Thymus (tissue), 11 donors: Measurements from ENCODE around the gene PDGFB. TPM values are rescaled to one million over a fixed set of nuclear protein-coding genes. Genes with fewer than 3 reads are reported as not detected.

Experiments
- DNase-seq, 9 donors: peaks; one replicate each; pipeline ENCODE4 v3.0.0-alpha.2; 2013; ENCODE audit warnings: low spot score in 9 of 9, low read depth in 6 of 9, missing footprints in 1 of 9
- H3K27ac ChIP-seq, 2 donors: one replicate each; pipeline ENCODE4 v1.5.1; 2013; ENCODE audit warnings: control low read depth in 1 of 2, low read depth in 1 of 2, low read length in 1 of 2, mild to moderate bottlenecking in 1 of 2, moderate library complexity in 1 of 2
- H3K27me3 ChIP-seq, 2 donors: one replicate each; pipeline ENCODE4 v1.5.1; 2013; ENCODE audit warnings: low read length in 1 of 2; ENCODE audit not compliant: control insufficient read depth in 2 of 2, insufficient read depth in 1 of 2
- H3K36me3 ChIP-seq, 2 donors: one replicate each; pipeline ENCODE4 v1.5.1; 2013; ENCODE audit warnings: low read length in 1 of 2, mild to moderate bottlenecking in 1 of 2, moderate library complexity in 1 of 2; ENCODE audit not compliant: control insufficient read depth in 2 of 2, insufficient read depth in 2 of 2
- H3K4me1 ChIP-seq, 2 donors: one replicate each; pipeline ENCODE4 v1.5.1; 2013; ENCODE audit warnings: low read length in 2 of 2; ENCODE audit not compliant: control insufficient read depth in 2 of 2, insufficient read depth in 2 of 2
- H3K4me3 ChIP-seq, 2 donors: one replicate each; pipeline ENCODE4 v1.5.1; 2013; ENCODE audit warnings: low read length in 2 of 2, control low read depth in 1 of 2, mild to moderate bottlenecking in 1 of 2
- H3K9me3 ChIP-seq, 2 donors: one replicate each; pipeline ENCODE4 v1.5.1; 2013; ENCODE audit warnings: low read length in 1 of 2, mild to moderate bottlenecking in 1 of 2; ENCODE audit not compliant: control insufficient read depth in 2 of 2, insufficient read depth in 1 of 2
- WGBS: extraction: QIAGEN DNeasy Blood & Tissue Kit; methylation state at CpG from one replicate; pipeline ENCODE4 v1.1.7; 2013; 5-methylcytosine and 5-hydroxymethylcytosine counted together
- polyA plus RNA-seq: library from polyadenylated mRNA; stranded (reverse); fragments of 200-250 nt; gene quantifications from one replicate; pipeline ENCODE4 v1.2.3, GENCODE V29; 2013
- total RNA-seq: library from RNA; stranded (reverse); fragments of 120-200 nt; gene quantifications from one replicate; pipeline ENCODE4 v1.2.4, GENCODE V29; 2013
- donor health status: healthy.

Gene PDGFB
- total and polyA plus RNA-seq, 2 donors = 1.6 to 4.3 TPM

- Histone ChIP-seq H3K4me1 (no peaks in the 10 kb centered on the region), H3K9me3 (no peaks in the 10 kb centered on the region), H3K27me3 (peaks cover 0 to 21% of the 10 kb centered on the region in 2 donors), H3K36me3 (no peaks in the 10 kb centered on the region), H3K27ac (no peak overlapping the region), H3K4me3 (no peak overlapping the region)
- WGBS = 90% methylated on average over 8 of the region's 8 CpGs
- DNase-seq = no peak
Measured at GRCh38 chr22:39216143-39216490, 28.7 kb downstream of the PDGFB start.

- Histone ChIP-seq H3K27ac (no peak overlapping the region), H3K9me3 (no peaks in the 10 kb centered on the region), H3K27me3 (peaks cover 0 to 21% of the 10 kb centered on the region in 2 donors), H3K4me1 (no peaks in the 10 kb centered on the region), H3K36me3 (no peaks in the 10 kb centered on the region), H3K4me3 (no peak overlapping the region)
- WGBS = 55% methylated on average over 14 of the region's 14 CpGs
- no peak for DNase-seq
Measured at GRCh38 chr22:39215426-39216142, 29.2 kb downstream of the PDGFB start.

- Histone ChIP-seq H3K9me3 (no peaks in the 10 kb centered on the region), H3K27me3 (peaks cover 0 to 21% of the 10 kb centered on the region in 2 donors), H3K4me3 (no peak overlapping the region), H3K4me1 (no peaks in the 10 kb centered on the region), H3K27ac (no peak overlapping the region), H3K36me3 (no peaks in the 10 kb centered on the region)
- 89% methylated on average over 6 of the region's 6 CpGs for WGBS
- no peak for DNase-seq
Measured at GRCh38 chr22:39215070-39215396, 29.7 kb downstream of the PDGFB start.

- Histone ChIP-seq H3K36me3 (no peaks in the 10 kb centered on the region), H3K4me1 (no peaks in the 10 kb centered on the region), H3K27ac (no peak overlapping the region), H3K9me3 (no peaks in the 10 kb centered on the region), H3K4me3 (no peak overlapping the region), H3K27me3 (peaks cover 0 to 25% of the 10 kb centered on the region in 2 donors)
- no peak for DNase-seq
- WGBS = 68% methylated on average over 8 of the region's 8 CpGs
Measured at GRCh38 chr22:39214383-39215069, 30.3 kb downstream of the PDGFB start.

- Histone ChIP-seq H3K4me3 (no peak overlapping the region), H3K27ac (no peak overlapping the region)
- 81% methylated on average over 9 of the region's 9 CpGs for WGBS
Measured at GRCh38 chr22:39214006-39214382, 30.8 kb downstream of the PDGFB start.

GRCh38 chr22:39212721-39213376 lies 31.9 kb downstream of the PDGFB start:
- Histone ChIP-seq H3K27me3 (peaks cover 0 to 25% of the 10 kb centered on the region in 2 donors), H3K27ac (no peak overlapping the region), H3K9me3 (no peaks in the 10 kb centered on the region), H3K4me3 (no peak overlapping the region), H3K4me1 (no peaks in the 10 kb centered on the region), H3K36me3 (no peaks in the 10 kb centered on the region)
- no peak for DNase-seq
- WGBS = 72% methylated on average over 12 of the region's 12 CpGs

More at GRCh38 chr22:39214006-39214382, 30.8 kb downstream of the PDGFB start:
- Histone ChIP-seq H3K36me3 (no peaks in the 10 kb centered on the region), H3K9me3 (no peaks in the 10 kb centered on the region), H3K27me3 (peaks cover 0 to 25% of the 10 kb centered on the region in 2 donors), H3K4me1 (no peaks in the 10 kb centered on the region)
- DNase-seq = no peak

GRCh38 chr22:39209756-39210155 lies 35.0 kb downstream of the PDGFB start:
- no peak overlapping the region for H3K4me3 ChIP-seq
- H3K36me3 ChIP-seq = no peaks in the 10 kb centered on the region
- 94% methylated on average over 9 of the region's 9 CpGs for WGBS
- DNase-seq = no peak
- peaks cover 2 to 12% of the 10 kb centered on the region in 2 donors for H3K4me1 ChIP-seq
- H3K9me3 ChIP-seq = no peaks in the 10 kb centered on the region
- peaks cover 0 to 23% of the 10 kb centered on the region in 2 donors for H3K27me3 ChIP-seq
- no peak overlapping the region for H3K27ac ChIP-seq

GRCh38 chr22:39208013-39208680 lies 36.6 kb downstream of the PDGFB start:
- Histone ChIP-seq H3K27ac (no peak overlapping the region), H3K9me3 (no peaks in the 10 kb centered on the region), H3K27me3 (peaks cover 0 to 18% of the 10 kb centered on the region in 2 donors), H3K36me3 (no peaks in the 10 kb centered on the region), H3K4me3 (no peak overlapping the region), H3K4me1 (peaks cover 2 to 12% of the 10 kb centered on the region in 2 donors)
- 96% methylated on average over 11 of the region's 11 CpGs for WGBS
- no peak for DNase-seq
